ENCODE data around the gene FOXJ2.
"Not testable (repeated sequence)": the region's sequence is repeated elsewhere in the genome, so short reads cannot be mapped to it uniquely, and the experiment has no call there.

Gene FOXJ2

DNA sequence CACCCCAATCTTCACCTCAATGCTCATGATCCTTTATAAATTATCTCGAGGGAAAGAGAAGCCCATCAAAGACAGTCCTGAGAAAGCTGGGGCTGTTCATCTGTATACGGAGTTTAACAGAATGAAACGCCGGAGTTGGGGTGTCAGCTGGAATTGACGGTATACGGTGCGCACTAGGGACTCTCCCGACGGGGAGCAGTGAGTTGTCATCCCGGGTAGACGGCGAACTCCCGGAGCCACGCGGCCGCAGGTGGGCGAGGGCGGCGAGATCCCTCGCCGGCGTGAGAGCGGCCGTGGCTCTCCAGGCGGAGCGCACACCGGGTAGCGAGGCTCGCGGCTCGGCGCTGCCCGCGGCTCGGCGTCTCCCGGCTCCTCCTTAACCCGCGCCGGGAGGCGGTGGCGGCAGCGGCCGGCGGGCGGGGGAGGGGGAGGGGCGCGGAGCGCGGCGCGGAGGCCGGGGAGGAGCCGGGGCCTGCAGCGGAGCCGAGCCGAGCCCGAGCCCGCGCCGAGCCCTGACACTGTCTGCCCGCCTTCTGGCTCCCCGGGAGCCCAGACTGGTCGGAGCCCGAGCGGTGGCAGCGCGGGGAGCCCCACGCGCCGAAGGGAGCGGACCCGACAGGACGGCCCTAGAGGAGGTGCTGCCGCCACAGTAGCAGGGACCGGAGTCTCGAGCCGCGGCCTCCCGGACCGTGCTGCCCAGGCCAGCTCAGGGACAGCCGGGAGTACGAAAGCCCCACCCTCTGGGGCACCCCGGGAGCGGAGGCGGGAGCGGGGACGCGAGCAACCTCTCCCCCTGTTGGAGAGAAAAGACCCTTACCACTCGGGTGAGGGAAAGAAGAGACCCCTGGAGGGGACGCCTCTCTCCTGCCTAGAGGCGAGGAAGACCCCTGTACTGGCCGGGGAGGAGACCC is at the start of gene FOXJ2:
Gene FOXJ2, plus strand, starts transcription at position 475 of the 911 bp plus-strand sequence. CDS start 7,117 bp downstream, outside the sequence.
- peak; percentile 77 for DNase-seq

DNA sequence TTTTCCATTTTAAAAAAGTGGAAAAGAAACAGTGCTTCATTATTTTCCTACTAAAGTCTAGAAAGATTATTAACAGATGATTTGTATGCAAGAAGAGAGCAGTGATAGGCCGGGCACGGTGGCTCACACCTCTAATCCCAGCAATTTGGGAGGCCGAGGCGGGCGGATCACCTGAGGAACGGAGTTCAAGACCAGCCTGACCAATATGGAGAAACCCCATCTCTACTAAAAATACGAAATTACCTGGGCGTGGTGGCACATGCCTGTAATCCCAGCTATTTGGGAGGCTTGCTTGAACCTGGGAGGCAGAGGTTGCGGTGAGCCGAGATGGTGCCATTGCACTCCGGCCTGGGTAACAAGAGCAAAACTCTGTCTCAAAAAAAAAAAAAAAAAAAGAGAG is 49.5 kb upstream of the FOXJ2 start:
- DNase-seq = not testable (repeated sequence)

DNA sequence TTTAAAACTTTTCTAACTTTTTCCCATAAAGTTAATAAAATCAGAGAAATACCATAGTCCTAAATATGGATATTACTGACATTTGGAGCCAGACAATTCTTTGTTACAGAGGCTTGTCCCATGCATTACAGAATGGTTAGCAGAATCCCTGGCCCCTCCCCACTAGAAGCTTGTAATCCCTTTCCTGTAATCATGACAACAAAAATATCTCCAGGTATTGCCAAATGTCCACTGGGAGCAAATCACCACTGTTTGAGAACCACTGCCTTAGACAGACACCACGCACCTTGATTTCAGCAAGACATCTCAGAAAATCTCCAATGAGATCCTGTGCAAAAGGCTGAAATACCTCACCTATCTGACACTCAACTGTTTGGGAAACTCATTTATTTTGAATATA is 49.1 kb upstream of the FOXJ2 start:
- DNase-seq = not testable (repeated sequence)

DNA sequence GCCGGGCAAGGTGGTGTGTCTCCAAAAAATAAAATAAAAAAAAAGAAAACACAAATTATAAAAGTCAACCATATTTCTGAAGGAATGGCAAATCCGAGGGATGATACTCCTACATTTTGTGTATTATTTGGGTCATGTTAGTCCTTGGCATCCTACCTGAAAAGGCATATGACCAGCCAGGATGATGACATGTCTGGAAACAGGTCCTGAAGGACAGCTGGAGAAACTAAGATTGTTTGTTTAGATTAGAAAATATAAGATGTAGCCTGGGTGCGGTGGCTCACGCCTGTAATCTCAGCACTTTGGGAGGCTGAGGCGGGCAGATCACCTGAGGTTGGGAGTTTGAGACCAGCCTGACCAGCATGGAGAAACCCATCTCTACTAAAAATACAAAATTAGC is 47.6 kb upstream of the FOXJ2 start:
- no peak for DNase-seq

DNA sequence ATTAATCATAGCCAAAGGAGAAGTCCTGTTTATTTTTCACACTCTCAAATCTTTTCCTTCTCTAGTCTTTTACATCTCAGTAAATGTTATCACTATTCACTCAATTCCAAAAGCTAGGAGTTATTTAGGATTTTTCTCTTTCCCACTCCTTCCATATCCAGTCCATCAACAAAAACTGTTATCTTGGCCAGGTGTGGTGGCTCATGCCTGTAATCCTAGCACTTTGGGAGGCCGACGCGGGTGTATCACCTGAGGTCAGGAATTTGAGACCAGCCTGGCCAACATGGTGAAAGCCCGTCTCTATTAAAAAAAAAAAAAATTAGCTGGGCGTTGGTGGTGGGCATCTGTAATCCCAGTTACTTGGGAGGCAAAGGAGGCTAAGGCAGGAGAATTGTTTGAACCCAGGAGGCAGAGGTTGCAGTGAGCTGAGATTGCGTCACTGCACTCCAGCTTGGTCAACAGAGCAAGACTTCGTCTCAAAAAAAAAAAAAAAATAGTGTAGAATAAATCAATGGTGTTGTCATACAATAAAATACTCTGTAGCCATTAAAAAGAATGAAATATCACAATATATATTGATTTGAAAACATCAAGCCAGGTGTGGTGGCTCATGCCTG is 46.6 kb upstream of the FOXJ2 start:
- no peak for DNase-seq

DNA sequence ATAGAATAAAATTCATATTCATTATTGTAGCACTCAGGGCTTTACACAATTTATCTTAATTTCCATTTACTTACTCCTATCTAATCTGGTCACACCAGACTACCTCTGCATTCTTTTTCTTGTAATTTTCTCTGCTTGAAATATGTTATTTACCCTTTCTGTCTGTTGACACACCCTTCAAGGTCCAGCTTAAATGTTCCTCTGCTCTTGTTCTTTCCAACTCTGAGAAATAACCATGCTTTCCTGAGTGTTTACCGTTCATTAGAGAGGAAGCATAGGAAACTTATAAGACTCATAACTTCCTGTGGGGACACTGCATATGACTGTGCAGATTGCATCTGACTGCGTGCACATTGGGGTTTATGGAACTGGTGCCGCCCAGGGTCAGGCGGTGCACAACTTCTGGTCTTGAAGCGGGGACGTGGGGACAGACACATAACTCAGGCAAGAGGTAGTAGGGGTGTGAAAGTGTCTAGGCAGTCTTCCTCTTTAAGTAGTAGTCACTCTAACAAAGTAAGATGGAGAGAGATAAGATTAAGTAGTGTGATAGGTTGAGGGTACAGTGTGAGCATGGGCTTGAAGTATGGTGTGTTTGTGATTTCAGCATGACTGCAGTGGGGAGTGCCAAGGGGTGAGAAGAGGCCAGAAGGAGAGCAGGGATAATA is 42.6 kb upstream of the FOXJ2 start:
- DNase-seq = peak; percentile 69 to 71

DNA sequence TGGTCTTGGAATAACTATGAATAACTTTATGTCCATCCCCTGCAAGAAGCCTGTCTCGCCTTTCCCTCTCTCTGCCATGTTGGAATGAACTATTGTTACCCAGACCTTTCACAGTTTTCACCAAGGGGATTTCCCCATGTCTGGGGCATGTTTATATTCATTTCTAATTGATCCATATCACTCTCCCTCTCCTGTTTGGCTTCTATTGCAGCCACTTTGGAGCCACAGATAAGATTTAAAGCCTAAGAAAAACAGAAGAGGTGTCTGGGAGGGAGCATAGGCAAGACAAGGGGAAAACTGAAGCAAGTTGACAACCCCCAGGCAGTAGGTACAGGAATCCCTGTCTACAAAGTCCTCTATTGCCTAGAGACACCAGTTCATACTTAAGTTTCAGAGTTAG is 41.0 kb upstream of the FOXJ2 start:
- no peak for DNase-seq

DNA sequence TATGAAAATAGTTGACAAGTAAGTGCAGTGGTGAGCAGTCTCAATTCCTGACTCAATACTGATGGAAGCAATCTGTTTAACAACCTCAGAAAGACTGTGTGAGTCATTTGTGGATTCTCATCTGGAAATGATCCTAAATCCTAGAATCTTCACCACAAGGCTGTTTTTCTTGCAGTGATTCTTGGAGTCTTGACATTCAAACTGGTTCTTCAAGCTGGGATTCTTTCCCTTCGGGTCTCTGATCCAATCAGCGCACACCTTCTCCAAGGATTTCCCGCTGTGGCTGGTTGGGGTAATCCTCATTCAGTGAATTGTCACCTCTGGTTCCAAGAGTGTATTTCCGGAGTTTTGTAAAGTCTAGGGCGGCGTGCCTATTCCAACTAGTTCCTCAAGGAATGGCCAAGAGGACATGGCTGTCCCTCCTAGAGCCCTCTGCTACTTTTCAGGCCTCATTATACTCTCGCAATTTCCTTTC is 37.7 kb upstream of the FOXJ2 start:
- no peak for DNase-seq

DNA sequence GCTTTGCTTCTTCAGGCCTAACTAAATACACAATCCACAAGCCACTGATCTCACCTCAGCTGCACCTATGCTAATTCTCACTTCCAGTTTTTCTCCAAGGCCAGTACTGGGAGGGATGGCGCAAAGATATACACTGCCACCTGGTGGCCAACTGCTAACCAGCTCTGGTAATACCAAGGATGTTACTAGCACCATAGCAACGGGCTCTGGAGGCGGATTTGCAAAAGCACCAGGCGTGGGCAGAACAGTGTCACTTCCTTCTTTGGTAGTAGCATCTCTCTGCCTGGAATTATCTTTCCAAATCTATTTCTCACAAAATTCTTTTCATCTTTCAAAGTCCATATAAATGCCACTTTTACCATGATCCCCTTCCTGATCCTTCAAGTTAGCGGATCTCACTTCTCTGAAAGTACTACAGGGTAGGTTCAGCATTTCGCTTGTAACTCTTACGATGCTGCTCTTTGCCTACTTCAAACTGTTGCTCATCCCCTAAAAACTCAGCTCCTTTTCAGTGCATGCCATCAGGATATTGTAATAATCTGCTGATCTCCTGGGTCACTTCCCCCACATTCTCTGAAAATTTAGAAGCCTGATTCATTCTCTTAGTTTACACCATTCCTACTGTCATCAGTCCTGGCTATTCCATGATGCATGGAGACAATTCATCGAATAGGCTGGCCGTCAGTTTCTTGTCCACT is 37.1 kb upstream of the FOXJ2 start:
- peak; percentile 86 to 88 for DNase-seq

DNA sequence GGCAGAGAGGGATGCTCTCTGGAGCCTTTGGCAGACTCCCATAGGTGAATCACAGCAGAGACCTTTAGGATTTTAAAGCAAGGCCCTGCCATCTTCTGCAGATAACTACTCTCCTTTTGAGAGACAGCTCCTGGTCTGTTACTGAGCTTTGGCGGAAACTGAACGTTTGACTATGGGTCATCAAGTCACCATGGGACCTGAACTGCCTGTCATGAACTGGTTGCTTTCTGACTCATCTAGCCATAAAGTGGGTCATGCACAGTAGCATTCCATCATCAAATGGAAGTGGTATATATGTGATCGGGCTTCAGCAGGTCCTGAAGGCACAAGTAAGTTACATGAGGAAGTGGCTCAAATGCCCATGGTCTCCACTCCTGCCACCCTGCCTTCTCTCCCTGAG is 31.7 kb upstream of the FOXJ2 start:
- not testable (repeated sequence) for DNase-seq

DNA sequence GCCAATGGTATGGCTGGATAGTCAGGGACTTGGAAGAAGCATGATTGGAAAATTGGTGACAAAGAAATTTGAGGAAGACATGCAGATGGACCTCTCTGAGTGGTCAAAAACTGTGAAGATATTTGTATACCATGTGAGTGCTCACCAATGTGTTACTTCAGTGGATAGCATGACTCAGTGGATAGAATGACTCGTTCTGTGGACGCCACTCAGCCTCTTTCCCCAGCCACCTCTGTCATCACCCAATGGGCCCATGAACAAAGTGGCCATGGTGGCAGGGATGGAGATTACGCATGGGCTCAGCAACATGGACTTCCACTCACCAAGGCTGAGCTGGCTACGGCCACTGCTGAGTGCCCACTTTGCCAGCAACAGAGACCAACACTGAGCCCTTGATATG is 31.0 kb upstream of the FOXJ2 start:
- not testable (repeated sequence) for DNase-seq

DNA sequence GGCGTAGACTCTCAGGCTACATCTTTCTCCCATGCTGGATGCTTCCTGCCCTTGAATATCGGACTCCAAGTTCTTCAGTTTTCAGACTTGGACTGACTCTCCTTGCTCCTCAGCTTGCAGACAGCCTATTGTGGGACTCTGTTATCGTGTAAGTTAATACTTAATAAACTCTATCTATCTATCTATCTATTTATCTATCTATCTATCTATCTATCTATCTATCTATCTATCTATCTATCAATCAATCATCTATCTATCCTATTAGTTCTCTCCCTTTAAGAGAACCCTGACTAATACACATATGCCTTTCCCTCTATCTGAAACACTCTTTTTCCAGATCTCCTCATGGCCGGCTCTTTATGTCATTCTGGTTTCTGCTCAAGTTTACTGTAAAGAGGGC is 27.6 kb upstream of the FOXJ2 start:
- not testable (repeated sequence) for DNase-seq

DNA sequence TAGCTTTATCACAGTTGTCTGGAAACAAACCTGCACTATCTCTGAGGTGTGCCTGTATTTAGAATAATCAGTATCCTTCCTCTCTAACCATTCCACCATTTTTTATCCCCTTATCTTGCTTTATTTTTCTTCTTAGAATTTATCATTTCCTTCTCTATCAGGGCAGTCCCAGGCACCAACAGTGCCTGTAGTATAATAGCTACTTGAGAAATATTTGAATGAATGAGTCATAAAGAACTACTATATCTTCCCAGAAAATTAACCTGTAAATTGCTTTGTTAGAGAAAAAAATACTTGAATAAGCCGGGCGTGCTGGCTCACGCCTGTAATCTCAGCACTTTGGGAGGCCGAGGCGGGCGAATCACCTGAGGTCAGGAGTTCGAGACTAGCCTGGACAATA is 21.2 kb upstream of the FOXJ2 start:
- no peak for DNase-seq

DNA sequence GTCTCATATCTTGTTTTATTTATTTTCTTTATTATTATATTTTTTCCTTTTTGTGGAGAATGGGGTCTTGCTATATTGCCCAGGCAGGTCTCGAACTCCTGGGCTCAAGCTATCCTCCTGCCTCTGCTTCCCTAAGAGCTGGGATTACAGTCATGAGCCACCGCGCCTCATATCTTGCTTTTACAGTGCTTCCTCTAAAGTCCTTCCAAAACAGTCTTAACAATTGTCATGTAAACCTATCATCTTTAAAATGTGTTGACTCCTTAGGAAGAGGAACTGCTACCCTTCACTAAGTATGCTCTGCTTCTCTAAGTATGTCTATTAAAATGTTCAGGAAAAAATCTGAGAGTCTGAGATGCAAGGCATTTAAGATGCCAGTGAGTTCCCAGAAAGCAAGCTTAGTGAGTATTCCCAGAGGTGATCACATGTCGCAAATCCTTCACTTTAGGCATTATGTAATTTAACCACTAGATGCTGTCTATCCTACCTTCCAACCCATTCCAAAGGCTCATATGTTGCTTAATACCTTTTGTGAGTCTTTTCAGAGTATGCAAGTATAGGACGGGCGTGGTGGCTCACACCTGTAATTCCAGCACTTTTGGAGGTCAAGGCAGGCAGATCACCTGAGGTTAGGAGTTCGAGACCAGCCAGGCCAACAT is 19.7 kb upstream of the FOXJ2 start:
- no peak for DNase-seq

DNA sequence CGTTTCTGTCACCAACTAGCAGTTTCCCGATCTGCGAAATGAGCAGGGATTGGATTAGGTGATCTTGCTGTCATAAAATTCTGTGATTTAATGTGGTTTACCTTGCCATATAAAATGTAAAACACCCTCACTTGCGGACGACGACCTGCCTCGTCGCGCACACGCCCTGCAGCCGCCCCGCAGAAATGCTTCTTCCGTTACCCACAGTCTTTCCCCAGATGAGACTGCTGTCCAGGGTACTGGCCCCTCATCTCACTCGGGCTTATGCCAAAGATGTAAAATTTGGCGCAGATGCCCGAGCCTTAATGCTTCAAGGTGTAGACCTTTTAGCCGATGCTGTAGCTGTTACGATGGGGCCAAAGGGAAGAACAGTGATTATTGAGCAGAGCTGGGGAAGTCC is 17.7 kb upstream of the FOXJ2 start:
- DNase-seq = no peak

DNA sequence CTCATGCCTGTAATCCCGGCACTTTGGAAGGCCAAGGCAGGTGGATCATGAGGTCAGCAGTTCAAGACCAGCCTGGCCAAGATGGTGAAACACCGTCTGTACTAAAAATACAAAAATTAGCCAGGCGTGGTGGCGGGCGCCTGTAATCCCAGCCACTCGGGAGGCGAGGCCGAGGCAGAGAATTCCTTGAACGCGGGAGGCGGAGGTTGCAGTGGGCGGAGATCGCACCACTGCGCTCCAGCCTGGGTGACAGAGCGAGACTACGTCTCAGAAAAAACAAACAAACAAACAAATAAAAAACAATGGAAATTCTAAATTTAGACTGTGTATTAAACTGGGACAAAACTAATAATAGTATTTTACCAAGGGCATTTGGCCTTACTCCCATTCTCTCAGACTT is 14.3 kb upstream of the FOXJ2 start:
- not testable (repeated sequence) for DNase-seq

DNA sequence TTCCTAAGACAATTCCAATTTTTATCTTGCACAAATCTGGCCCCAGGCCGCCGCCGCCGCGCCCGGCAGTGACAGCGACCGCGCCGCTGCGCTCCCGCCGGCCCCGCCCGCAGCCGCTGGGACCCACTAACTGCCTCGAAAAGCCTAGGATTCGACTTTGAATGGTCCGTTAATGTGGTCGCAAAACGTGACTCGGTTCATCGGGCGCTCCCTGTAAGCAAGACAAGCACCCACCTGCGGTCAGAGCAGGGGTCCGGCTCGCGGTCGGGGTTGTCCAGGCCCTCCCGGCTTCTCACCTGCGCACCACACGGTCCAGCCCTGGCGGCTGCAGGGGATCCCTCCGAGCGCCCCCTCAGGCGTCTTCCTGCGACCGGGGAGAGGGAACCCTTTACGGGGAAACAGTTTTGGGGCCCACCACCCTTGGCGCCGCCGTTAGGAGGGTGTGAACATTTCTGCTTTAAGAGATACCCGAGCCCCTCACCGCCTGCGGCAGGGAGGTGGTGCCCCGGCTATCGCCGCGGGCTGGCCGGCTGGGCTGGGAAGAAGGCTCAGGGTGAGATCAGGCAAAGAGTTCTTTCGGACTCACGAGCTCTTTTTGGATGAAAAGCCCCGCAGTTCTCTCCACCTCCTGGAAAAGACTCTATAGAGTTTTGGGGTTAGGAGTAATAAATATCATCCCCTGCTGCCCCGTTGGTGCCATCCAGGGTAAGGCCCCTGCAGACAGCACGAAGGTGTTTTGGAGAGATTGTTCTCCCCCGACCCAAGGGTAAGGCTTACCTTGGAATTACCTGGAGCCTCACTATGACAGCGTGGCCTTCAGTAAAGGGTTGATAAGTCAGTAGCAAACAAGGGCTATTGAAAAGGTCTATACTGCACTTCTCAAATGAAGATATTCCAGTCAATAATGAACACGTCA is 13.6 kb upstream of the FOXJ2 start:
- DNase-seq = no peak

DNA sequence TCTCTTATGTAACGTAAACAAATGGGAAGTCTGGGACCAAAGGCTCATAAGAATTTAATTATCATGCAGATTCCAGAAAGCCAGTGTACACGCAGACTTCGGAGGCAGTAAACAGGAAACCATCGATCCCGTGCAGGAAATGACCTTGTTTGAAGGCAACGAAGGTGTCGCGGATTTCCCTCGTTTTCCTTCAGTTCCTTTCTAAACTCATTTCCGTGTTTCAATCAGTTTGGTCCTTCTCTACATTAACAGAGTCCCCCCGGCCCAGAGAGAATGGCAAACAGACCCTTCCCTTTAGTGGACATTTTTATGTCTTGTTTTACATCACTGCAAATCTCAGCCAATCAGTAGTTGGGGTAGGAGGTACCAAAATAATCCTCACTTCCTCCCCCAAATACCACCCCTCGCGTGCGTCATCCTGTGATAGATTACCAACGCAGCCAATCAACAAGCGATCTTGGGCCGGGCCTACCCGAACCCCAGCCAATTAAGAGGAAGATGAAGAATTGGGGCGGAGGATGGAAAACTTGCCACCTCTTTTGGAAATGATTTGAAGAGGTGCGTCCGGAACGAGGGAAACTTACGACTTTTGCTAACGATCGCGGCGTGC is 6.1 kb upstream of the FOXJ2 start:
- peak; percentile 96 for DNase-seq

DNA sequence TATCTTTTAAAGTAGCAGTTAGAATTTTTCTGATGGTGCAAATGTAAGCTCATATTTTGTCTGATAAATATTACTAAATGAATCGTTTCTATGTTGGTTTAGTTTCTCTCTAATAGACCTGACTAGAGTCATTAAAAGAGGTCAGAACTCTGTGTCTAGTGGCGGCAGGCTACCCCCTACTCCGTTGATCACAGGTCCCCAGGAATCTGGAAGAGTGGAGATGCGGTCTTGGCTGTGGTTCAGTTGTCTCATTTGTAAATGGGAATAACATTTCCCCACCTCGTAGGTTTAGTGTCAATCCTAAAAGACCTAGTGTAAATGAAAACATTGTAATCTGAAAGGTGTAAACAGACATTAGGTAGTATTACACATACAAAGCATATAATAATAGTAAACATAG is 4.7 kb upstream of the FOXJ2 start:
- DNase-seq = no peak

DNA sequence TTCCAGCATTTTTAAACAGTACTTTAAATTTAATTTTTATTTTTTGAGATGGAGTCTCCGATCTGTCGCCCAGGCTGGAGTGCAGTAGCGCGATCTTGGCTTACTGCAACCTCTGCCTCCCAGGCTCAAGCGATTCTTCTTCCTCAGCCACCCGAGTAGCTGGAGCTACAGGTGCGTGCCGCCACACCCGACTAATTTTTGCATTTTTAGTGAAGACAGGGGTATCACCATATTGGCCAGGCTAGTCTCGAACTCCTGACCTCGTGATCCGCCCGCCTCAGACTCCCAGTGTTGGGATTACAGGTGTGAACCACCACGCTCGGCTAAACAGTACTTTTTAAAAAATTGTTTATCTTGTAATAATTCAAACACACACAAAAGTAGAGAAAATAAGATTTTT is 4.2 kb upstream of the FOXJ2 start:
- no peak for DNase-seq

DNA sequence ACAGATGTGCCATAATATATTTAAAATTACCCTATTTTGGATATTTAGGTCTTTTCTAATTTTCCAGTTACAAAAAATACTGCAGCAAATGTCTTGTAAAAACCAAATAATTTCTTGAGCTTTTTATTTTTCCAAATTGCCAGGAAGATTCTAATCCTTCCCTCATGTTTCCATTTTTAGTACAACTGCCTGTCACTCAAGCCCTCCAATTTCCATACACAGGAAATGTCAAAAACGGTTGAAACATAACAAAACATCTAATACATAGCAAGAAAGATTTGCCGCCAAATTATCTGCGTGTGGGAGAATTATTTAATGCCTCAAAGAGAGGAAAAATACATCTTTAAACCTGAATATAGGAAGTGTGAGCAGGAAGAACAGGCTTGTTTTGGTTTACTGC is 2.3 kb upstream of the FOXJ2 start:
- DNase-seq = no peak
